NCI-H69 (cell line): ENCODE data around the gene USP1.

Source experiments
- DNase-seq: peaks from one replicate; lab custom pipeline; 2025; lab: John Stamatoyannopoulos, UW

USP1 gene, protein sequence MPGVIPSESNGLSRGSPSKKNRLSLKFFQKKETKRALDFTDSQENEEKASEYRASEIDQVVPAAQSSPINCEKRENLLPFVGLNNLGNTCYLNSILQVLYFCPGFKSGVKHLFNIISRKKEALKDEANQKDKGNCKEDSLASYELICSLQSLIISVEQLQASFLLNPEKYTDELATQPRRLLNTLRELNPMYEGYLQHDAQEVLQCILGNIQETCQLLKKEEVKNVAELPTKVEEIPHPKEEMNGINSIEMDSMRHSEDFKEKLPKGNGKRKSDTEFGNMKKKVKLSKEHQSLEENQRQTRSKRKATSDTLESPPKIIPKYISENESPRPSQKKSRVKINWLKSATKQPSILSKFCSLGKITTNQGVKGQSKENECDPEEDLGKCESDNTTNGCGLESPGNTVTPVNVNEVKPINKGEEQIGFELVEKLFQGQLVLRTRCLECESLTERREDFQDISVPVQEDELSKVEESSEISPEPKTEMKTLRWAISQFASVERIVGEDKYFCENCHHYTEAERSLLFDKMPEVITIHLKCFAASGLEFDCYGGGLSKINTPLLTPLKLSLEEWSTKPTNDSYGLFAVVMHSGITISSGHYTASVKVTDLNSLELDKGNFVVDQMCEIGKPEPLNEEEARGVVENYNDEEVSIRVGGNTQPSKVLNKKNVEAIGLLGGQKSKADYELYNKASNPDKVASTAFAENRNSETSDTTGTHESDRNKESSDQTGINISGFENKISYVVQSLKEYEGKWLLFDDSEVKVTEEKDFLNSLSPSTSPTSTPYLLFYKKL

DNA sequence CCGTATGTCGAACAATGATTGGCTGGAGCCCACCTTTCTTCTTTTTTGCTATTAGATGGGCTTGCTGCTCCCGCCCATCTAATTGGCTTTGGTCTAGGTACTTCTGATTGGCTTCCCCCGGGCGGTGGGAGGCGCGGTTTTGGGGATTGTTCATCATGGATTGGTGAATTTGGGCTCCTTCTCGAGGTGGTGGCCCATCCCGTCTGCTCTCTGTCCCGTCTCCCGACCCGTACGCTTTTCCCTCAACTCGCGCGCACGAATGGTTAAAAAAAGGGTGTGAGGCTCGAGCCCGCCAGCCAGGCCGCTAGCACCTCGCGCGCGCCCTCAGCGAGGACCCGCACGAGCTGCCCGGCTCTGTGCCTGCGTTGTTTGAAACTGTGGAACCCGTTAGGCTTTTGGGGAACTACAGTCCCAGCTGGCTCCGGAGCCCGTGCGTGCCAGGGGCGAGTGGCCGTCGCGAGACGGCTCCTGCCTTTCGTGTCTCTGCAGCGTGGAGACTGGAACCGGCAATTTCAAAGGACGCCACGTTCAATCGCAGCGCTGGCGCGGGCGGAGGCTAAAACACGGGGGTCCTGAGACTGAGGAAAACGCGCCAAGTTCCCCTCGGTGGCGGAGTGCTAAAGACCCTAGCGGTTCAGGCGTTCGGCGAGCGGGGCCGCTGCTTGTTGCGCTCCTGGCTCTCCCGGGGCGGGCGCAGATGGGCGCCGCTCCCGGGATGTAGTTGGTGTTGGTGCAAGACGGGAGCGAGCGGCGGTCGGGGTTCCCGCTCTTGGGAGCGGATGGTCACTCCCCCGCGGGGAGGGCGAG, at the start of gene USP1:
Gene USP1, plus strand, starts transcription at position 584 of the 807 bp plus-strand sequence. CDS start 2,819 bp downstream, outside the sequence.
- peak; percentile 98 for DNase-seq

DNA sequence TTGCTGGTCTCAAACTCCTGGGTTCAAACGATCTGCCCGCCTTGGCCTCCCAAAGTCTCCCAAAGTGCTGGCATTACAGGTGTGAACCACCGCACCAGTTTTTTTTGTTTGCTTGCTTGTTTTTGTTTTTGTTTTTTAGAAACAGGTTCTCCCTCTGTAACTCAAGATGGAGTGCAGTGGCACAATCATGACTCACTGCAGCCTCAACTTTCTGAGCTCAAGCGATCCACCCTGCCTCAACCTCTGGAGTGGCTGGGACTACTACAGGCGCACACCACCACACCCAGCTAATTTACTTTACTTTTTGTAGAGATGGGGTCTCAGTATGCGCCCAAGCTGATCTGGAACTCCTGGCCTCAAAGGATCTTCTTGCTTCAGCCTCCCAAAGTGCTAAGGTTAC, 47.3 kb upstream of the USP1 start:
- DNase-seq = no peak

DNA sequence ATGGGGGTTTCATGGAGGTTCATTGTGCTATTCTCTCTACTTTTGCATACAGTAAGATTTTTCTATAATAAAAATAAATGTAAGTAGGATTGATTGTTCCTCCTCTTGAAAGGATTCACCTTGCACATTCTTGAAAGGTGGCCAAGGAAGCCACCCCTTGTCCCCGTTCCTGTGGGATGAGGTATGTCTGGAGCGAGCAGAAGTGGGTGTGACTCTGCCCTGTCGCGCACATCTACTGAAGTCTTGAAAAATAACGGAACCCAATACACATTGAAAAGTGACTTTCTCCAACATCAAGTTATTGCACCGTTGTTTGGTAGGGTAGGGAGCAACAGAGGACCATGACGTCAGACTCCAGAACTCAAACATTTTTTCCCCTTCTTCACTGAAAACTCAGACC, 46.8 kb upstream of the USP1 start:
- no peak for DNase-seq

DNA sequence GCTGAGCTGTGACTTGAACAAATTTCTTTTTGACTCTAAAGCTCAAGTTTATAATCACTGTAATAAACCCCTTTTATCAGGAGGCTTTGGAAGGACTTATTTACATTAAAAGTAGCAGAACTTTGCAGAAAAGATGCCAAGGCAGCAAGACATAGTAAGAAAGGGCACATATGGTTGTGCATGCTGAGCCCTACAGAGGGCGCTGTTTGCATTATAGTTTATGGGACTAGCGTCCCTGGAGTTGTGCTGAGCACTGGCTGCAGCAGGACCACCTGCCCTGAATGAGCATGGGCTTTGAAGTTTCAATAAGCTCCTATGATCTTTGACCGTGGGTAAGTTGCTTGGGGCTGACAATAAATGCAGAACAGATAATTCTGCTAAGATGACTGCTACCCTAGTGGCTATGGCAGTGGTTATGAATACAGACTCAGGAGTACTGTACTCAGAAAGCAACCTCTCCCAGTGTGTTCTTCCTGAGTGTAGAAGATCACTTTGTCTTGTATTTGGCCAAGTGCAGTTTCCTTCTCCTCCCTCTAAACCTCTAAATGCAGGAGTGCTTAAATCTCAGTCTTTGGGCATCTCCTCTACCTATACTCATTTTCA, 45.4 kb upstream of the USP1 start:
- DNase-seq = peak; percentile 67

DNA sequence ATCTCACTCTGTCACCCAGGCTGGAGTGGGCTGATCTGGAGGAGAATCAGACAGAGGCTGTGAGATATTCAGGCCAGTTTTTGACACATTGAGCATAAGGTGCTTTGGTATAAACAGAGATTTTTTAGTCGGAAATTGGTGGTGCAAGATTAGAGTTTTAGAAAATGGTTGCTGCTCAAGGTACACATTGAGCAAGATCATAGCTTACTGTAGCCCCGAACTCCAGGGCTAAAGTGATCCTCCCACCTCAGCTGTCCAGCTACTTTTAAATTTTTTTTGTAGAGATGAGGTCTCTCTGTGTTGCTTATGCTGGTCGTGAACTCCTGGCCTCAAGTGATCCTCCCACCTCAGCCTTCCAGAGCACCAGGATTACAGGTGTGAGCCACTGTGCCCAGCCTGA, 43.9 kb upstream of the USP1 start:
- no peak for DNase-seq

DNA sequence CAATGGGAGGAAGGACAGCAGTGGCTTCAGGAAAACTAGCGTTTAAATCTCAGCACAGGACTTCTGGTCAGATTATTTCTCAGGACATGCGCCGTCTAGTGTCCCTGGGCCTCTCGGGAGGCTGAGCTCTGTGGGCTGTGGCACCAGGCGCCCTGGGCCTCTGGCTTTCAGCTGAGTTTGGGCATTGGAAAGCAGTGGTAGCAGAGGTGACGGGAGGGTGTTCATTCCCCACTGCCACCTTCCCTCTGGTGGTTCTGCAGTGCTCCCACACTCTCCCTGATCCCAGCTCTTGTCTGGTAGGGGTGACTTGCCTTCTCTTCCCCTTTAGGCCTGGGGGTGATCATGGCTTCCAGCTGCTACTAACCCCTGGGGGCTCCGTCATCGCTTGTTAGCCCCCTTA, 42.2 kb upstream of the USP1 start:
- no peak for DNase-seq

DNA sequence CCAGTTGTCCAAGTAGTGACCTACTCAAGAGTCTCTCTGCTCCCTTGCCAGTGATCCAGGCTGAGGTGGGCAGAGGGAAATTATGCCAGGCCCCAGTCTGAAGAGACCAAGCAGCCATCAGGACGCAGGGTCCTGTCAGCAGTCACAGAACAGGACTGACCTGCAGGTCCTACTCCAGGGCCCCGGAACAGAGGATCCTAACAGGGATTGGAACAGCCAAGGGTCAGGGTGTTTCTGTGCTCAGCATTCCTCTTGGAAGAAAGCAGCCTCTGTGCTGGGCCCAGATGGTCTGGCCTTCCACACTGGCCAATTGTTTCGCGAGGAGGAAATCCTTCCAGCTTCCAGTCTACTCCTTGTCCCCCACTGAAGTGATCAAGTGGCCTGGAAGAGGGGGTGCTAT, 41.6 kb upstream of the USP1 start:
- DNase-seq = no peak

DNA sequence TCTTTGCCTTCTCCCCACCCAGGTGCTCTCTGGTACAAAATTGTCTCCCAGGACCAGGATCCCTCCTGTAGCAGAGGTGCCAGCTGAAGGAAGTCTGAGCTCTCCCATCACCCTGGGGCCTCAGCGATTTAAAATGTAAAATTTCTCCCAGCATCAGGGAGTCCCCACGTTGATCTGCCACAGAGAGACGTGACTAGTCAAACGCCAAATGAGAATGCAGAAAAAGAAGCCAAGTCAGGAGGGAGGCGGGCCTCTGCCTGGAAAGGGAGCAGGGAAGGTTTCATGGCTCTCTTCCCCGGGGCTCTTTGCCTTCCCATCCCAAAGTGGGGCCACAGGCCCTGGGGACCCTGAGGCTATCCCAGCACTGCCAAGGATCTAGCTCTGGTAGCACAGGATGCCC, 40.0 kb upstream of the USP1 start:
- no peak for DNase-seq

DNA sequence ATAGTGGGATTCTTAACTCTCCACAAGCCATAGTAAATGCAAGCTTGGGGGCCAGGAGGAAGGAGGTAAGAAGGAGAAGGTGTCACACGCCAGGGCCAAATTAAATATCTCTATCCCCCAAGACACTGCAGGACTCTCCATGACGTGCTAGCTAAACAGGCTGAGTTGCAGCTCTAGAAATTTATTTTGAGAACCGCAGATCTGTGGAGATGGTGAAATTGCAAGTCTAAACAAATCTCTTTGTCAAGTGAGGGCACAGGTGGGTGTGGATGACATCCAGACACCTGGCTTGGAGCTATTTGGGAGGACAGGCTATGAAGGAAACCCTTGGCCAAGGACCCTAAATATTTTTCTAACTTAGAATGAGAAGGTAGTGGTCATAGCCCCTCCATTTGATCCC, 39.5 kb upstream of the USP1 start:
- no peak for DNase-seq

DNA sequence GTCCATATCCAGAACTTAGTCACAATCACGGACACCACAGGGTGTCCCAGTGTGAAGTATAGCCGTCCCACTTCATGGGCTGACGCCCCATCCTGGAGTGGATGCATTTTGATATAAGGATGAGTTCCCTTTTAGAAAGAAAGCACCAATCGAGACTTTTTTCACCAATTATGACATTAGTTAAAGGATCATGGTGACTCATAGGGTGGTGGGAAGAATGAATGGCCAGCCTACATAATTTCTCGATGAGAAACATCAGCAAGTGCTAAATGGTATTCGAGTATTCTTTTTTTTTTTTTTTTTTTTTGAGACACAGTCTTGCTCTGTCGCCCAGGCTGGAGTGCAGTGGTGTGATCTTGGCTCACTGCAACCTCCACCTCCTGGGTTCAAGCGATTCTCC, 38.5 kb upstream of the USP1 start:
- DNase-seq = no peak

DNA sequence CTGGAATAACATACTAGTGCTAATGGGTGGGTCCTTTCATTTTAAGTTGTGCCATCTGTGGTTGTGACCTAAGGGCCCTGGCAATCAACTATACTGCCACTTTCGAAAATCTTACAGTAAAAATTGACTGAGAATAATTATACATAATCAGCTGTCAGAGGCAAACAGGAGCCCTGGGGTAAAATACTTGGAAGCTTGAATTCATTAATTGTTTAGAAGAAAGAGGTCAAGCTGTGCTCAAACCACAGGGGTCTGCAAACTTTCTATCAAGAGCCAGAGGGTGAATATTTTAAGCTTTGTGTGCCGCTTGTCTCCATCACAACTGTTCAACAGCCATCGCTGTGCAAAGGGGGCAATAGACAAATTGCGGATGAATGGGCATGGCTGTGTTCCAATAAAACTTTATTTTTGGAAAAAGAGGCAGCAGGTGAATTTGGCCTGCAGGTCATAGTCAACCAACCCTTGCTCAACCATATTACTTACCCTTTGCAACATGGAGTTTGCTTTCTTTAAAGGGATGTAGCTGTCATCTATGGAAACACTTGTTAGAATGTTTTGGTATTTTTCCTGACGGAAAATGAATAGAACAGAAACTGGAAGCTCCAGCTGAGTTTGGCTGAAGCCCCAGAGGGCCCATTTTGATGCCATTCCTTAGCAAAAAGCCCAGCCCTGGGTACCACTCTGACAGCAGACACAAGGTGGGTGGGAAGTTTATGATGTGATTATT, 35.7 kb upstream of the USP1 start:
- DNase-seq = peak; percentile 97

DNA sequence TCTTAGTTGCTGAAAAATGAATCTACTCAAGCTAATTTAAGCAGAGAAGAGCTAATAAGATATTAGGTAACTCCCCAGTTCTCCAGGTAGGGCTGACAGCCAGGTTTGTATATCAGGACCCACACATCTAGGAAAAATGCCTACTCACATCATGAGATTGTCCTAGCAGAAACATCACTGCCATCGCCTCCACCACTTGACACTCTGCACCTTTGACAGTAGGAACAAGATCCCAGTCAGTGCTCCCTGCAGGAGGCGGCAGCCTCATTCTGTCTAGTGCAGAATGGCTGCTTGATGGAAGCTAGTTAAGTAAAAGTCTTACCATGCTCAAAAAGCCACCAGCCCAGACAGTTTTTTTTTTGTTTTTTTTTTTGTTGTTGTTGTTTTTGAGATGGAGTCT, 31.6 kb upstream of the USP1 start:
- peak; percentile 41 for DNase-seq

DNA sequence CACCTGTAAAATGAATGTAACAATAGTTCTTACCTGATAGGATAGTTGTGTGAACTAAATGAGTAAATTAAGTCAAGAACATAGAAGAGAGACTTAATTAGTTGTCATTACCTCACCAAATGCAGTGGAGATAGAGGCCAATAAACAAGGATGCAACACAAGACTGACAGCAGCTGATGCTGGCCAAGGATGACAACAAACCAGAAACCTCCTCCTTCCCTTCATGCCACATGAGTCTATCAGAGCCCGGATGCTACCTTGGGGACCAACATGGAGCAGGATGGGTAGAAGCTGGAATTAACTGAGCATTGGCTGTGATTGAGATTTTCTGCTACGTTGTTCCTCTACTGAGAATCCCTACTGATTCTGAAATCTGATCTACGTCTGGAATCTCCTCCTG, 30.3 kb upstream of the USP1 start:
- peak; percentile 69 for DNase-seq

DNA sequence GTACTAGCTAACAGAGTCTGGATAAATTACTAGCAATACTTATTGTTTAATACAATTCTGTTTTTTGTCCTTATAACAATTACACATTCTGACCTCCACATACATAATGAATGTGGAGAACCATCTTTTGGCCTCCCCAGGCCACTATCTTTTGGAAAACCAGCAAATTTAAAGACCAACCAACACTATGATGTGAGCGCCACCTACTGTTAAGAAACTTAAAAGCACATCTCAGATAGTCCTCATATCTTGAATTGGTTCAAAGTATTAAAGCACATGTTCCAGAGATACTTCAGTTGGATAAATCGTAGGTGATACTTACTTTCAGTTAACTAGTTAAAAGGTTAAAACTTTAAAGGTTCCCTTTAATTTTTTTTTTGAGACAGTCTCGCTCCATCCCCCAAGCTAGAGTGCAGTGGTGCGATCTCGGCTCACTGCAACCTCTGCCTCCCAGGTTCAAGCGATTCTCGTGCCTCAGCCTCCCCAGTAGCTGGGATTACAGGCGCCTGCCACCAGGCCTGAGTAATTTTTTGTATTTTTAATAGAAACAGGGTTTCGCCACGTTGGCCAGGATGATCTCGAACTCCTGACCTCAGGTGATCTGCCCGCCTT, 29.3 kb upstream of the USP1 start:
- DNase-seq = peak; percentile 70

DNA sequence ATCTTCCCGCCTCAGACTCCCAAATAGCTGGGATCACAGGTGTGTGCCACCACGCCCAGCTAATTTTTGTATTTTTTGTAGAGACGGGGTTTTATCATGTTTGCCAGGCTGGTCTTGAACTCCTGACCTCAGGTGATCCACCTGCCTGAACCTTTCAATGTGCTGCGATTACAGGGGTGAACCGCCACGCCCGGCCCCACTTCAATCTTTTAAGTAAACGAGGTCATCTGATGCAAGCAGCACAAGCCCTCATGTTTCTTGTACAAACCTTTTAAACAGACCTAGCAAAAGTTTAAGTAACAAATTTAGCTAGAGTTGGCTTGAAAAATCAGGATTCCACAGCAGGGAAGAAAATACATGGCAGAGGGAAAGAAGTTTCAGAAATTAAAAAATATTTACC, 21.2 kb upstream of the USP1 start:
- DNase-seq = no peak

DNA sequence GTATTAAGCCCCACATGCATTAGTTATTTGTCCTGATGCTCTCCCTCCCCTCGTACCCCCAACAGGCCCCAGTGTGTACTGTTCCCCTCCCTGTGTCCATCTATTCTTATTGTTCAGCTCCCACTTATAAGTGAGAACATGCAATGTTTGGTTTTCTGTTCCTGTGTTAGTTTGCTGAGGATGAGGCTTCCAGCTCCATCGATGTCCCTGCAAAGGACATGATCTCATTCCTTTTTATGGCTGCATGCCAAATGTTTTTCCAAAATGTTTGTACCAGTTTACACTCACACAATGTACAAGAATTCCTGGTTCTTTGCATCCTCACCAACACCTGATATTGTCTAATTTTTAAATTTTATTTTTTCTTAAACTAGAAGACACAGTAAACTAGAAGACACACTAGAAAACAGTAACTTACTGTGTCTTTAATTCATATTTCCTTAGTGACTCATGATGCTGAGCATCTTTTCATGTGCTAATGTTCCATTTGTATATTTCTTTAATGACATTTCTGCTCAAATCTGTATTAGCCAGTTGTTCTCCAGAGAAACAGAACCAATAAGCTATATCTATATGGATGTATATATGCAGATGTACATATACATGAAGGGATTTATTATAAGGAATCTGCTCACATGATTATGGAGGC, 19.4 kb upstream of the USP1 start:
- no peak for DNase-seq

DNA sequence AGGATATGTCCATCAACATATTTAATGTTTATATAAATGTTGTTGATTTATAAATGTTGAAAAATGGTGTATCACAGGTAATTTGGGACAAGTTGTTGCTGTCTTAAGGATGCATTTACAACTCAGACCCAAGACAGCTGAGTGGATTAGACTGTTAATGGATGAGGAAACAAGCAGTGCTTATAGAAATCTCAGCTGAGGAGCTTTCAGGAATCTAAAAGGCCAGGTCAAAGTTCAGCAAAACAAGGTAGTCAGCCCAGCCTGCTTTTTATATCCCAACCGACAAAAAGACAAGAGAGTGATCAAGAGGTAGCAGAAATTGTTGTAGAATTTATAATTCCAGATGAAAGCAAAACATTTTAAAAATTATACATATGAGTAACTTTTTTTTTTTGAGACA, 16.6 kb upstream of the USP1 start:
- DNase-seq = no peak

DNA sequence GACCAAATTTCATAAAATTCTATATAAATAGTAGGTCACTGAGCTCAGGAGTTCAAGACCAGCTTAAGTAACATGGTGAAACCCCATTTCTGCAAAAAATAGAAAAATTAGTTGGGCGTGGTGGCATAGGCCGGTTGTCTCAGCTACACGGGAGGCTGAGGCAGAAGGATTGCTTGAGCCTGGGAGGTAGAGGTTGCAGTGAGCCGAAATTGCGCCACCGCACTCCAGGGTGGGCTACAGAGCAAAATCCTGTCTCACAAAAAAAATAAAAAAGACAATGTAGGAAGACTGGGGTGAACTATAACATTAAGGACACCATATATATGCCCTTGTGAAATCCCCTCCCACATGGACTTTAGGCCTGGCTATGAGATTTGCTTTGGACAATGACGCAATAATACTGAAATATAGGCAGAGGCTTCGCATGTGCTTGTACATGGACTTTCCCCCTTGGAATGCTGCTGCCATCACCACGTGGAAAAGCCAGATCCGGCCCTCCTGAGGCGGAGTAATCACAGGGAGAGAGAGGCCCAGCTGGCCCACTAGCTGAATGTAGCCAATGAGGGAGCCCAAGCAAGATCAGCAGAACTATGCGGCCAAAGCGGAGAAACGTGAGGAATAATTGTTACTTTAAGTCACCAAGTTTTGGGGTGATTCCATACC, 13.1 kb upstream of the USP1 start:
- DNase-seq = no peak

DNA sequence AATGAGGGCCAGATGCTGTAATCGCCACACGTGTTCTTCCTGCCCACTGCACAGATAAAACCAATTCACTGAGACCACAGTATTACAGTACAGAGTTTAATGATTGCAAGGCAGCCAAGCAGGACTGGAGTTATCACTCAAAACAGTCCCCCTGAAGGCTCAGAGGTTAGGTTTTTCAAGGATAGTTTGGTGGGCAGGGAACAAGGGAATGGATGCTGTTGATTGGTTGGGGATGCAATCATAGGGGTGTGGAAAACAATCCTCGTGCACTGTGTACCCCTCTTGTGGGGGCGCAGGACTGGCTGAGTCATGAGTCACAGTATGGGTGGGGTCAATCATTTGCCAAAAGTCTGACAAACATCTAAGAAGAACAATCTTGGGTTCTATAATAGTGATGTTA, 12.4 kb upstream of the USP1 start:
- DNase-seq = no peak

DNA sequence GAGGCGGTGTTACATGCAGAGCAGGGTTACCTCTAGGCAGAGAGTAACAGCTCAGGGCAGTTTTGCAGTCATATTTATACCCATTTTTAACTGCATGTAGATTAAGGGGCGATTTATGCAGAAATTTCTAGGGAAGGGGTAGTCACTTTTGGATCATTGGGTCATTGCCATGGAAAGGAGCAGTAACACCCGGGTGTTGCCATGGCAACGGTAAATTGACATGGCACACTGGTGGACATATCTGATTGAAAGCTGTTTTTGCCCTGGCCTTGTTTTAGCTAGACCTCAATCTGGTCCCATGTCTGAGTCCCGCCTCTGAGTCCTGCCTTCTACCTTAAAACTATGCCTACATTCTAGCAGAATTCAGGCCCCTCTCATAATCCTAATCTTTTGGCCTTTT, 11.8 kb upstream of the USP1 start:
- peak; percentile 4 for DNase-seq
